ENCODE measurements around the gene TMSB10. TPM values are rescaled to one million over a fixed set of nuclear protein-coding genes. Genes with fewer than 3 reads are reported as not detected.
A peak's percentile ranks its signal among the peaks of the same experiment; 100 is the strongest.

The TMSB10 gene
- total RNA-seq, 1 donor, result 3,849 TPM

DNA sequence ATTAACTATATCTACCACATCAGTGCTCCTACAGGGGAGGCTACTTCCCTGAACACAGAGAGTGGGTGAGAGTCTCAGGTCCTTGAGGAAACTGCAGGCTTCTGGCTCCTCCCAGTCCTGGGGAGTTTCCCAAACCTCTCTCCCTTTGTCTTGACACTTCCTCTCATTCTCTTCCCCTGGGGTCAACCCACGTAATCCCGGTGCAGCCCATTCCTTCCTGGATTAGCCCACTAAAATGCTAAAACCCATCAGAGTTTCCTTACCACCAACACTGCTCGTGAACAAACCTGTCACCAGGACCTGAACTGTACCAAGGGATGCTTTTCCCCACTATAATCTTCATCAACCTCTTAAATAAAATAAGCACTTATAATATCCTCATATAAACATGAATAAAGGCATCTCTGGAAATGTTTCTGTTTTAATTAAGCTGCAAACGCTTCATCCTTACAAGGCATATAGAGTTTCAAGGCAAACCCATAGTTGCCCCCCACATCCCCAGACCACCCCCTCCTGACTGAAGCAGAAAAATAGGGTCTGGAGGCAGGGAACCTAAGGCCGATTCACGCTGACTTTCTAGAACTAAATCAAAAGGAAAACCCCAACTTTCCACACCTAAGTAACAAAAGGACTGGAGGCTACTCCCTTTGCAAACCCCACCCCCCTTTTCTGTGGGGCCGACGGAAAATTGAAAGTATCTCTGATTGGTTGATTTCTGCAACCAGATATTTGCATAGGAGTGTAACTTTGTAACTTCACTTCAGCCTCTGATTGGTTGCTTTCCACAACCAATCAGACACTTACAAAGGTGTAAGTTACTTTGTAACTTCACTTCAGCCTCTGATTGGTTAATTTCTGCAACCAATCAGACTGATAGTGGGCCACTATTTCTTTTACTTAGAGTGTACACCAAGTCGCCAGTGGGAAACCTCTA, 19.0 kb downstream of the TMSB10 start:
- DNase-seq (ENCODE audit: low read depth), result peak; percentile 72
- no peak overlapping the region for H3K4me3 ChIP-seq (ENCODE audit: low read depth, low read length)

GRCh38 chr2:84925336-84925723, 19.9 kb downstream of the TMSB10 start:
- no peak overlapping the region for H3K4me3 ChIP-seq (ENCODE audit: low read depth, low read length)
- no peak for DNase-seq (ENCODE audit: low read depth)
- TF ChIP-seq, protein P1, sequence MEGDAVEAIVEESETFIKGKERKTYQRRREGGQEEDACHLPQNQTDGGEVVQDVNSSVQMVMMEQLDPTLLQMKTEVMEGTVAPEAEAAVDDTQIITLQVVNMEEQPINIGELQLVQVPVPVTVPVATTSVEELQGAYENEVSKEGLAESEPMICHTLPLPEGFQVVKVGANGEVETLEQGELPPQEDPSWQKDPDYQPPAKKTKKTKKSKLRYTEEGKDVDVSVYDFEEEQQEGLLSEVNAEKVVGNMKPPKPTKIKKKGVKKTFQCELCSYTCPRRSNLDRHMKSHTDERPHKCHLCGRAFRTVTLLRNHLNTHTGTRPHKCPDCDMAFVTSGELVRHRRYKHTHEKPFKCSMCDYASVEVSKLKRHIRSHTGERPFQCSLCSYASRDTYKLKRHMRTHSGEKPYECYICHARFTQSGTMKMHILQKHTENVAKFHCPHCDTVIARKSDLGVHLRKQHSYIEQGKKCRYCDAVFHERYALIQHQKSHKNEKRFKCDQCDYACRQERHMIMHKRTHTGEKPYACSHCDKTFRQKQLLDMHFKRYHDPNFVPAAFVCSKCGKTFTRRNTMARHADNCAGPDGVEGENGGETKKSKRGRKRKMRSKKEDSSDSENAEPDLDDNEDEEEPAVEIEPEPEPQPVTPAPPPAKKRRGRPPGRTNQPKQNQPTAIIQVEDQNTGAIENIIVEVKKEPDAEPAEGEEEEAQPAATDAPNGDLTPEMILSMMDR (IDR thresholded peaks at IDR 0.05; ENCODE audit: insufficient read depth, low read length), result no peak

More for the DNA sequence above, 19.0 kb downstream of the TMSB10 start:
- TF ChIP-seq, protein P1 (IDR thresholded peaks at IDR 0.05; ENCODE audit: insufficient read depth, low read length), result no peak

GRCh38 chr2:84925724-84926376, 20.4 kb downstream of the TMSB10 start:
- peak overlapping the region; percentile 64 for H3K4me3 ChIP-seq (ENCODE audit: low read depth, low read length)
- peak; percentile 85 for DNase-seq (ENCODE audit: low read depth)
- TF ChIP-seq, protein P1 (IDR thresholded peaks at IDR 0.05; ENCODE audit: insufficient read depth, low read length), result peak; percentile 84

DNA sequence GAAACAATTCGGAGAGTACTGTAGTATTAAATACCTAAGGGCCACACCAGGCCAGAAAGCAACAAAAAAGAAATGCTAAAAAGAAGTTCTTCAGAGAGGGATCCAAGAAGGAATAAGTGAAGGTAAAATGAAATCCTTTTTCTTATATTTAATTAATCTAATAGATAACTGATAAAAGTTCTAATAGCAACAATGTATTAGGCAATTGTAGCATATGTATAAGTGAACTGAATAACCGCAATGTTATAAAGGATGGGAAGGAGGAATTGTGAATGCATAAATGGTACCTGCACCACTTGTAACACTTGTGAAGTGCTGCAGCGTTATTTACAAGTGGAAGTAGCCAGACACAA, 21.8 kb downstream of the TMSB10 start:
- no peak overlapping the region for H3K4me3 ChIP-seq (ENCODE audit: low read depth, low read length)
- DNase-seq (ENCODE audit: low read depth), result no peak

DNA sequence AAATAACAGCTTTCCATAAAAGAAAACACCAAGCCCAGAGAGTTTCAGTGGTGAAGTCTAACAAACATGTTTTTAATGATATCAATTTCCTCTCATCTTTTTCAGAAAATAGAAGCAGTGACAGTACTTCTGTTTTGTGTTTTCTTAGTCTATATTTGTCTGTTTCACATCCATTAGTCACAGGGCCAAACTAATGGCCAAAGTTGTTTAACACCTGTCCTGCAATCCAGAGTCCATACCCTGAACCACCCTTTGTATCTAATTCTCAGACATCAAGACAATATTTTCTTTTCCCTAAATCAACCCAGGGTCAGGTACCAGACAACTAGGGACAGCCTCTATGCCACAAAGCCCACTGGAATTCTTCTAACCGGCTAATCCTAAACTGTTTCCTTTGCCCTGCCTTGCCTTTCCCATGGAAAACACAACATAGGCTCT, 25.9 kb downstream of the TMSB10 start:
- TF ChIP-seq, protein P1 (IDR thresholded peaks at IDR 0.05; ENCODE audit: insufficient read depth, low read length), result no peak
- H3K4me3 ChIP-seq (ENCODE audit: low read depth, low read length), result no peak overlapping the region
- no peak for DNase-seq (ENCODE audit: low read depth)

More for the DNA sequence above, 21.8 kb downstream of the TMSB10 start:
- TF ChIP-seq, protein P1 (IDR thresholded peaks at IDR 0.05; ENCODE audit: insufficient read depth, low read length), result no peak

- DNase-seq (ENCODE audit: low read depth), result no peak
- TF ChIP-seq, protein P1 (IDR thresholded peaks at IDR 0.05; ENCODE audit: insufficient read depth, low read length), result no peak
- H3K4me3 ChIP-seq (ENCODE audit: low read depth, low read length), result no peak overlapping the region
These were observed 32.9 kb downstream of the TMSB10 start for GRCh38 chr2:84938194-84938879.

Data from fibroblast of the aortic adventitia (primary cell).